DMS 273 (cell line): Measurements from ENCODE around the gene KRT5.
A peak's percentile ranks its signal among the peaks of the same experiment; 100 is the strongest.
"Not testable (repeated sequence)": the region's sequence is repeated elsewhere in the genome, so short reads cannot be mapped to it uniquely, and the experiment has no call there.

Experiments
- DNase-seq: peaks from one replicate; lab custom pipeline; 2025; ENCODE audit not compliant: unreplicated experiment; lab: John Stamatoyannopoulos, UW

The KRT5 gene

DNA sequence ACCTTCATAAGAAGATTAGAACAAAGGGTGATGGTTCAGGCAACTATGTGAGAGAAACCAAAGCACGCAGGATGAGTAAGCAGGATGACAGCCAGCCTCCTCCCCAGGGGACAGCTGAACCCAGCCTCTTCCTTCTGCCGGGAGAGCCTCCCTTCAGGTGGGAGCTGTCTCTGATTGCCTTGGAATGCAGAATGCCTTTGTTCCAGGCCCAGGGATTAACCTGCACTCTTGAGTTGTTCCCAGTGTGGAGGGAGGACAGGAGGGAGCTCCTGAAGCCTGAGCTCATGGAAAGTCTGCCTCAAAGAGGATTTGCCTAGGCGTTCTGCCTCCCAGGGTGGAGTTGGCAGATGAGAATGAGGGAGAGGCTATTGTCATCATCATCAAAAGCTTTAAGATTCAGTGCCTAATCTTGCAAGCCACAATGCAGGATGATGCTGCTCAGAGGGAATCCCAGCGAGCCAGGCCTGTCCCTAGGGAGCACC is 23.6 kb downstream of the KRT5 start:
- DNase-seq: no peak

DNA sequence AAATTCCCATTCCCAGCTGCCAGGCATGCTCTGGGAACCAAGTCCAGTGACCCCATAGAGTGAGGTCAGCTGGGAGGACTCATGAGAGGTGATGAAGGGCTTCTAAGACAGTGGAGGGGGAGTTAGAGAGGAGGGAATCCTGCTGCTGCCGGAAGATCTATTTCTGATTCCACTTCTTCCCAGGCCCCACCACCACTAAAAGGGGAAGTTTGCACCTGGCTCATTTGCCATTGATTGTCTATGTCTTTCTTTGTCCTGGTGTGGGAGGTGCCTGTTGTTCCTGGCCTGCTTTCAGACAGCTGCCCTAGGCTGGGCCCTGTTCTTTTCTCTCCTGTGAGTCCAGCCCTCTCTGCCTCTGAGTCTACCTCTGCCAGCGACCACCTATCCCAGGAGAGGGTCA is 24.1 kb downstream of the KRT5 start:
- DNase-seq: no peak

DNA sequence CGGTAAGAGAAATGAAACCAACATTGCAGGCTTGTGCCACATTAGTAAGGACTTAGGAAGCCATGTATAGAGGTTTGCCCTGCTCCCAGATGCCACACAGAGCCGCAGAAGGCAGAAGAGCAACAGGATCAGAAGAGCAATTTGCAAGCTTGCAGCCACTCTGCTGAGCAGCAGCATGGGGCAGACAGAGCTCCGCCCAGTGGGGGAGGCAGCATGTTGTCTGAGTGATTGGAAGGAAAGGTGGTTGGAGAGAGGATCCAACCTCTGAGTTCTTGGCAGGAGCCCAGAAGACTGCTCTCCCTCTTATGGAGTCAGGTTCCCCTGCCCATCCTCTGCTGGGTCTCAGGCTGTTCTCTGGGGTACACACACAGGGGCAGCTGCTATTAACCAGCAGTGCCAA is 24.8 kb downstream of the KRT5 start:
- DNase-seq: peak; percentile 83

DNA sequence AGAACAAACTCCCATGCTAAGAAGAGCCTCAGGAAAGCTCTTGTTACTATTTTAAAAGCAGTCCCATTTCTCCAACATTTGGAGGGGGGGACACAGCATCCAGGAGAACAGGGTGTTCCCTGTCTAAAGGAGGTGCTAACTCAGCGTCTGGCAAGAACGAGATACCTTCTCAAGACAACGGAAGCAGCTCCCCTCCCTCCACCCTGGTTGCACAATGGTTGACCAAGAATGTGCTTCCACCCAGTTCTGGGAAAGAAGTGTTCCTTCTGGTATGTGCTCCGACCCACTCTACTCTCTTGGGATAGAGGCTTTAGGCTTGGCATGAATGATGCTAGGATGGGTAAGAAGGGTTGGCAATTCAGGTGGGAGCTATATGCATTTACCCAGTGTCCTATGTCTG is 25.7 kb downstream of the KRT5 start:
- DNase-seq: no peak

DNA sequence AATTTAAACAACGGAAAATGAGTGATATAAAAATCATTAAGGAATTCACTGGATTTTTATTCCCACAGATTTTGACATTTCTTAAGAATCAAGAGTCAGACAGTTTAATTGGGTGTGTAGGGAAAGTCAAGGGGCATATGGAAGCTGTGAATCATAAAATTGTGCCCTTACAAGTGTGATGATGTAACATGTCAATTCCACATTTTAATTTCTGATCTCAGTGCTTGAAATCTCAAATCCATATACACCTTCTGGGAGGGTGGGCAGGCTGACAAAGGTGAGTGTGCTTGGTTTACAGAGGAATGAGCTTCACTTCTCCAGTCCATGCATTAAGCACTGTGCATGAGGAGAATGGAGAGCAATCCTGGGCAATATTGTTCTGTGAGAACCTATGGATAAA is 26.1 kb downstream of the KRT5 start:
- no peak for DNase-seq

DNA sequence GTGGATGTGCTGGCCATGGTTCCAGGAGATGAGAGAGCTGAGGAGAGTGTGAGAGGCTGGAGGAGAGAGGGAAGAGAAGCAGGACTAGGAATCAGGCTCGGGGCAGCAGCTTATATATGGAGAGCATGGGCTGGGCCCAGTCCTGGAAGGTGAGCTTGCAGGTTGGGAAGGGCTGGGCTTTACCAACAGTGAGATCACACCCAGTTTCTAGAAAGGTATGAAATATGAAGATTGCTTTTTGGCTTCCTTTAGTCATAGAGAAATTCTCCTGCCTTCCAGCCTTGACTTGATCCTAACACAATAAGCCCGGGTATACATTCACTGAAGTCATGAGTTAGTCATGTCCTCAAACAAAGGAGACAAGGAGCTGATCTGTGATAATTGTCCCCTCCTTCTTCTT is 27.0 kb downstream of the KRT5 start, which contains the start of gene KRT6A:
TSS of gene KRT6A (minus strand) at position 86 of the 400 bp plus-strand sequence. CDS start at position 17, 69 bp downstream.
- DNase-seq: no peak

DNA sequence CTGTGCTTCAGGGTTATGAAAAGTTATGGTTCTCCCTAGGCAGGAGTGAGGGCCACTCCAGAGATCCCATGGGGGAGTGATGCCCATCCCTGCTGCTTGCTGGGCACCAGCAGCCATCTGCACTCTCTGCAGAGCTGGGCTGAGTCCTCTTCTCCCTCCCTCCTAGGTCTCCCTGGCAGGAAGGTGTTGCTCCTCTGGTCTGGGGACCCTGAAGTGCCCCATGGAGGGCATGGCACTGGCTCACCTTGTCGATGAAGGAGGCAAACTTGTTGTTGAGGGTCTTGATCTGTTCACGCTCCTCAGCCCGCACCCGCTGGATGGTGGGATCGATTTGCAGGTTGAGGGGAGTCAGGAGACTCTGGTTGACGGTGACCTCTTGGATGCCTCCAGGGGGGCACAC is 27.8 kb downstream of the KRT5 start:
- DNase-seq: not testable (repeated sequence)

DNA sequence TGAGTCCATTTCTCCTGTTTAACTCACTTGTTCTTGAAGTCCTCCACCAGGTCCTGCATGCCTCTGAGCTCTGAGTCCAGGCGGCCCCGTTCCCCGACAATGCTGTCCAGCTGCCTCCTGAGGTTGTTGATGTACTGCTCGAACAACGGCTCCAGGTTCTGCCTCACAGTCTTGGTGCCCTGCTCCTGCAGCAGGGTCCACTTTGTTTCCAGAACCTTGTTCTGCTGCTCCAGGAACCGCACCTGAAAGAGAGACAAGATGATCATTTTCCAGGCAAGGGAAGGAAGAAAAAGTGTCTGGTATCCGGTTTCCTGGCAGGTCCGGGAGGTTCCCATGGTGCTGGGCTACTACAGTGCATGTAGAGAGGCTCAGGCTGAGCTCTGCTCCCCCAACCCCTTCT is 28.7 kb downstream of the KRT5 start:
- DNase-seq: not testable (repeated sequence)

DNA sequence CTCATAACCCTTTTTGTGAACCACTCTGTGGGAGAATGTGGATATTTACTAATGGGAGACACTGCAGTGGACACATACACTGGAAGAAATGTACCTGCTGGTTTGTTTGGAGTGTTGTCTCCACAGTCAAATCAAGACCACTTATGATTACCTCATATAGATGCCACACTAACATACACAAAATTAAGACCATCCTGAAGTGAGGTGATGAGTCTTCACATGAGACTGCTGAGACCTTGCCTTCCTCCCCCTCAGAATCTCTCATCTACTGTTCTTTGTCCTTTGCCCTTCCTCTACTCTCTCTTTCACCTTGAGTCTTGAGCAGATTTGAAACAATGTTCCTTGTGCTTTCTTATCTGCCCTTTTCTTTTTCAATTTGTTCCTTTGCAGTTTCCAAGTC is 31.5 kb downstream of the KRT5 start:
- no peak for DNase-seq

DNA sequence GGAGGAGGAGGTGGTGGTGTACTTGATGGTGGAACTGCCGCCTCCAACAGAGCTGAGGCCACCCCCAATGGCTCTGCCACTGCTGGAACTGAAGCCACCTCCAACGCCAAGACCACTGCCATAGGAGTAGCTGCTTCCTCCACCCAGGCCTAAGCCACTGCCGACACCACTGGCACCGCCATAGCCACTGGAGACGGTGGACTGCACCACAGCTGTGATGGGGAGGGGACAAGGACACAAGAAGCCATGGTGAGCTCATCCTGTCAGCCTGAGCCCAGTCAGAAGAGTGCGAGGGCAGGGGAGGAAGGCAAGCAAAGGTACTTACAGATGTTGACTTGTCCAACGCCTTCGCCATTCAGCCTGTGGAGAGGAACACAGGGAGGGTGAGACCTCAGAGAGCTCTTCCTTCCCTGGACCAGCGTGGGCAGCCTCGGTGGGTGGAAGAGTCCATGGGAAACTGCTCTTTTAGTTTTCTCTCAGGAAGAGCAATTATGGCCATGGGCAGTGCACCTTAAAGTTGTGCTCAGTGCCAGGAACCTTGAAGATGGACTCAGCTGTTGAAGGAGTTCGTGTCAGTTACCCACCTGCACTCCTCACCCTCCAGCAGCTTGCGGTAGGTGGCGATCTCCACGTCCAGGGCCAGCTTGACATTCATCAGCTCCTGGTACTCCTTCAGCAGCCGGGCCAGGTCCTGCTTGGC is 32.3 kb downstream of the KRT5 start:
- DNase-seq: not testable (repeated sequence)

DNA sequence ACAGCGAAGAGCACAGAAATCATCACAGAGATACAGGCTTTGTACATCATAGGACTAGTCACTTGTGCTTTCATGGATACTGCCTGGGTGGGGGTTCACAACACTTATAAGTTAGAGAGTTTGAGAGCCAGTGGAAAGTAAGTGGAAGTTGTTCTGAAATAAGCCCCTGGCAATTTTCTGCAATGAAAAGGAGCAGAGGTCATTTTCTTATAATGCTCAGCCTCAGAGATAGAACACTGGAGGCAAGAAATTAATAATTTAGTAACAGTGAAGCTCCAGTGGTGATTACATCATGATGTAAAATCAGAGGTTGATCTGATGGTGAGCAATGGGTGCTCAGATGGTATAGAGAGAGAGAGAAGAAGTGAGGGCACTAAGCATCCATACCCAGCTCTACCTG is 33.0 kb downstream of the KRT5 start:
- no peak for DNase-seq

DNA sequence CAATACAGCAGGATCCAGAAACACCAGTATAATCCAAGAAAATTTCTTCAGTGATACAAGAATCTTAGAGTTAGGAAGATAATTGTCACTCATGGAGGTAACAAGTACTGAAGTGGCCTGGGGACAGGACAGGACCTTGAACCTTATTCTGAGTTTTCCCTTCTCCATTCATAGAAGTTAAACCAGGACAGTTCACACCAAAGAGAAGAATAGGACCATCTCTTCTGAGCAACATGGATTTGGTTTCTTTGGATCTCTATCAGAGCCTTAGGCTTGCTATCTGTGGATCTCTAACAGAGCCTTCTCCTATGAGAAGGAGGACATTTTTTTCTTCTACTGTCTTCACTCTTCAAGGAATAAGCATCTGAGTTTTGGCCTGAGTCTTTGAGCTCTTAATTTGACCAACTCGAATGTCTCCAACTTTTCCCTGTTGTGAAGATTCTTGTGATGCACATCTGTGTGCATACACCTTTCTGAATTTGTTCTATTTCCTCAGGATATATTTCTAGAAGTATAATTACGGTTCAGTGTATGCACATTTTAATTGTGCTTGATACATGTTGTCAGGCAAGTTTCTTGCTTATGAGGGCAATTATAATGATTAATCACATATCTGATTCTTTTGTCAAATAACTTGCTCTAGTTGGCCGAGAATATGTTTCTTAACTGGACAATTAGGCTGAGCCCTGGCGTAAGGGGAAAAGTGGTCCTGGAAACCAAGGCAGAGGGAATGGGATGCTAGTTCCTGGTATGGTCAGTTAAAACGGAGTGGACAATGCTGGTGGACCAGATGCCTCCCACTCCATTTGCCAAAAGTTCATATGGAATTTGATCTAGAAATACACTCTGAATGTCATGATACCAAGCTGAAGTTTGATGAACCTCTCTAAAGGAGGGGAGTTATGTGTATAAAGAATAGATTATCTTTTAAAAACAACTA is 33.8 kb downstream of the KRT5 start:
- no peak for DNase-seq

DNA sequence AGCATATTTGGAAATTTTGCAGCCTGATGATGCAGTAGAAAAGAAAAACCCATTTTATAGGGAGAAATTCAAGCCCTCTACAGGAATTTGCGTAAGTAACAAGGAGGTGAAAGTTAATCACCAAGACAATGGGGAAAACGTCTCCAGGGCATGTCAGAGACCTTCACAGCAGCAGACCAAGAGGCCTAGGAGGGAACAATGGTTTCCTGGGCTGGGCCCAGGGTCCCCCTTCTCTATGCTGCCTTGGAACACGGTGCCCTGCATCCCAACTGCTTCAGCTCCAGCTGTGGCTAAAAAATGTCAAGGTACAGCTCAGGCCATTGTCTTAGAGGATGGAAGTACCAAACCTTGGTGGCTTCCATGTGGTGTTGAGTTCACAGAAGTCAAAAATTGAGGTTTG is 40.1 kb downstream of the KRT5 start:
- no peak for DNase-seq

DNA sequence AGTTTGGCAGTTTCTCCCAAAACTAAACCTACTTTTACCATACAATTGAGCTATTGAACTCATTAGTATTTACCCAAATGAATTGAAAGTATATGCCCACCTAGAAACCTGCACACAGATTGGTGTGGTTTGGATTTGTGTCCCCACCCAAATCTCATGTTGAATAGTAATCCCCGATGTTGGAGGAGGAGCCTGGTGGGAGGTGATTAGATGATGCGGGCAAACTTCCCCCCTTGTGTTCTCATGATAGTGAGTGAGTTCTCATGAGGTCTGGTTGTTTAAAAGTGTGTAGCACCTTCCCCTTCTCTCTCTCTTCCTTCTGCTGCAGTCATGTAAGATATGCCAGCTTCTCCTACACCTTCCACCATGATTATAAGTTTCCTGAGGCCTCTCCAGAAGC is 42.5 kb downstream of the KRT5 start:
- no peak for DNase-seq

DNA sequence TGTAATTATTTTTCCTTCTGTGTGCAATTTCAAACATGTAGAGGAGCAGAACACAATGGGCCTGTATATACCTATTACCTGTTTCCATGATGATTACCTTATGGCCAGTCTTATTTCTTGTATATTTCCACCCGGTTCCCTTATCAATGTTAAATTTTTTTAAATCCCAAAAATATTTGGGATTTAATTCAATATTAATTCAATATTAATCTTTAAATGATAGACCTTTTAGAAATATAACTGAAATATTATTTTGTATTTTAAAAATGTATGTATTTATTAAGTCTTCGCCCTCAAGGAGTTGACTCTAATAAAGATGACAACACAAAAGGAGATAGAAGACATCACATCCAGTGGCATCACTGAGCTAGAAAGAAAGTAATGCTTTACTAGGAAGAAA is 46.0 kb downstream of the KRT5 start:
- DNase-seq: no peak

DNA sequence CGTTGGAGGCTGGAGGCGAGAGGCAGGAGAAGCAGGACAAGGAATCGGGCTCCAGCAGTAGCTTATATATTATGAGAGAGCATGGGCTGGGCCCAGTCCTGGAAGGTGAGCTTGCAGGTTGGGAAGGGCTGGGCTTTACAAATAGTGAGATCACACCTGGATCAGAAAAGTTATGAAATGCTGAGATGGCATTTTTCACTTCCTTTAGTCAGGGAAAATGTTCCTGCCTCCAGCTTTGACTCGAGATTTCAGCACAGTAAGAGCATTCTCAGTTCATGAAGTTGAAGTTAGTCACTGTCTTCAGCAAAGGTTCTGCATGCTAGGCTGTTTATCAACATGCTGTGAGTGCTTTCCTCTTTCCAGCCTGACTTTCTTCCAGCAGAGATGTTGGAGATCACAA is 46.4 kb downstream of the KRT5 start, which contains the start of gene KRT6C:
TSS of gene KRT6C (minus strand) at position 38 of the 400 bp plus-strand sequence. CDS start 68 bp downstream, outside the sequence.
- no peak for DNase-seq

DNA sequence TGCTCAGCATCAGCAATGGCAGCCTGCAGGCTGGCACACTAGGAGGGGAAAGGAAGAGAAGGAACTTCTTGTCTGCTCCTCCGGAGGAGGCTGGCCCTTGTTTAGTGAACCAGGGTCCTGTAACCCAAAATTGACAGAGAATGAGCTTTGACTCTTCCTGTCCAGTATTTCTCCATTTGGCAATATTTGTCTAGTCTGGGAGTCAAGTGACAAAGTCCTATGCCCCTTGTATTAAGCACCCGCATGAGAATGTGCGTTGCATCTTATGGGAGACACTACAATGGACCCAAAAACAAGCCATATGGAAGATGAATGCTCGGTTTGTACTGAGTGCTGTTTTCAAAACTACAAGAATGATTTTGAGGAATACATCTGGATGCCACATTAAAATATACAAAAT is 50.3 kb downstream of the KRT5 start:
- no peak for DNase-seq

DNA sequence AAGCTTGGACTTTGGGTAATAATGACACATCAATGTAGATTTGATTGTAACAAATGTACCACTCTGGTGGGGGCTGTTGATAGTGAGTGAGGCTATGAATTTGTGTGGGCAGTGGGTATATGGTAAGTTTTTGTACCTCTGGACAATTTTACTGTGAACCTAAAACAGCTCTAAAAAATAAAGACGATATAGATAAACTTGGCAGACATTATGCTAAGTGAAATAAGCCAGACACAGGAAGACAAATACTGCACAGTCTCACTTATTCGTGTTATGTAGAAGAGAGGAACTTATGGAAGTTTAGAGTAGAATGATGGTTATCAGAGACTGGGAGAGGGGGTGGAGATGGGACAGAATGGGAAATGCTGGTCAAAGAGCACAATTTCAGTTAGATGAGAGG is 55.3 kb downstream of the KRT5 start:
- DNase-seq: no peak
